ENCODE measurements around the gene ZNF620. TPM values are rescaled to one million over a fixed set of nuclear protein-coding genes. Genes with fewer than 3 reads are reported as not detected.

Gene ZNF620
- polyA plus RNA-seq, 4 donors: 9.9 to 10.4 (median 10.2) TPM

Other genes with a start within 250 kb of the ZNF620 start
- 100 to 1,000 TPM; 133 to 143 (median 135) TPM for gene EIF1B, start 196.3 kb upstream of the ZNF620 start, polyA plus RNA-seq (ENCODE audit: insufficient read length in 4 of 4)
- 1 to 10 TPM; 1.7 to 2.6 (median 2.5) TPM for gene ENTPD3, start 118.9 kb upstream of the ZNF620 start, polyA plus RNA-seq (ENCODE audit: insufficient read length in 4 of 4)
- gene RPL14, start 48.7 kb upstream of the ZNF620 start, polyA plus RNA-seq (ENCODE audit: insufficient read length in 4 of 4): 1,000 to 10,000 TPM; 1,708 to 1,844 (median 1,764) TPM
- gene ZNF619, start 28.9 kb upstream of the ZNF620 start, polyA plus RNA-seq (ENCODE audit: insufficient read length in 4 of 4): 1 to 10 TPM; 6.2 to 8.4 (median 7.4) TPM
- 10 to 100 TPM; 21.8 to 30.7 (median 24.5) TPM for gene ZNF621, start 18.9 kb downstream of the ZNF620 start, polyA plus RNA-seq (ENCODE audit: insufficient read length in 4 of 4)

Measured in right renal pelvis (tissue), 4 donors.